HG03280 (cell line): ENCODE results near the gene PLRG1.

ENCODE experiments used
- ATAC-seq: cut with Tn5 transposase; IDR thresholded peaks from one replicate; pipeline ENCODE4 v1.9.1; 2021; ENCODE audit warnings: mild to moderate bottlenecking, moderate library complexity; ENCODE audit not compliant: unreplicated experiment

Gene PLRG1

GRCh38 chr4:154521607-154522006 lies 28.6 kb downstream of the PLRG1 start:
- ATAC-seq: no peak

GRCh38 chr4:154519214-154519613 lies 31.0 kb downstream of the PLRG1 start:
- no peak for ATAC-seq

- ATAC-seq: no peak
Measured at GRCh38 chr4:154517591-154517990, 32.6 kb downstream of the PLRG1 start.

- ATAC-seq: no peak
Measured at GRCh38 chr4:154516318-154517029, 33.7 kb downstream of the PLRG1 start.

- ATAC-seq: no peak
Measured at GRCh38 chr4:154511981-154512380, 38.2 kb downstream of the PLRG1 start.

GRCh38 chr4:154511548-154511947 lies 38.7 kb downstream of the PLRG1 start:
- no peak for ATAC-seq

- ATAC-seq: no peak
Measured at GRCh38 chr4:154507156-154507555, 43.0 kb downstream of the PLRG1 start.

GRCh38 chr4:154506253-154506652 lies 43.9 kb downstream of the PLRG1 start:
- ATAC-seq: no peak

GRCh38 chr4:154503598-154503997 lies 46.6 kb downstream of the PLRG1 start:
- ATAC-seq: no peak

GRCh38 chr4:154502111-154502510 lies 48.1 kb downstream of the PLRG1 start:
- no peak for ATAC-seq

GRCh38 chr4:154497889-154498288 lies 52.3 kb downstream of the PLRG1 start:
- ATAC-seq: no peak

- no peak for ATAC-seq
Measured at GRCh38 chr4:154495867-154496266, 54.3 kb downstream of the PLRG1 start.

GRCh38 chr4:154492288-154492687 lies 57.9 kb downstream of the PLRG1 start:
- peak; percentile 5 for ATAC-seq

- peak; percentile 50 for ATAC-seq
Measured at GRCh38 chr4:154491341-154492271, 58.6 kb downstream of the PLRG1 start, which contains the start of gene DCHS2. TSS of gene DCHS2 (minus strand) at chr4:154491799. CDS start at chr4:154491355, 444 bp downstream.

- no peak for ATAC-seq
Measured at GRCh38 chr4:154490583-154491340, 59.4 kb downstream of the PLRG1 start.

- ATAC-seq: no peak
Measured at GRCh38 chr4:154490234-154490582, 60.0 kb downstream of the PLRG1 start.

GRCh38 chr4:154489558-154490233 lies 60.5 kb downstream of the PLRG1 start:
- ATAC-seq: no peak

GRCh38 chr4:154487145-154487544 lies 63.1 kb downstream of the PLRG1 start:
- no peak for ATAC-seq

GRCh38 chr4:154485127-154485773 lies 65.0 kb downstream of the PLRG1 start:
- peak; percentile 90 for ATAC-seq
